Lung microvascular endothelial cell (primary cell): Measurements from ENCODE around the gene NDP. TPM values are rescaled to one million over a fixed set of nuclear protein-coding genes. Genes with fewer than 3 reads are reported as not detected.

Experiments used
- total RNA-seq: library from RNA; depleted of rRNA; stranded (reverse); fragments of >200 nt; gene quantifications from 2 replicates; pipeline ENCODE4 v1.2.1, GENCODE V29; 2014

Gene NDP
- total RNA-seq, 1 donor from 2014 or later, result not detected

Other genes starting within 250 kb of the NDP start
- not detected in 2 replicates for gene MAOB, start 90.9 kb downstream of the NDP start, total RNA-seq